H1 (cell line): Measurements from ENCODE around the gene PDE4D.

Experiments
- ATF2 ChIP-seq: IDR thresholded peaks from 2 replicates; pipeline ENCODE4 v1.6.1; 2012; ENCODE audit warnings: low read length, inconsistent platforms
- ATF3 ChIP-seq: IDR thresholded peaks from 2 replicates; pipeline ENCODE4 v1.6.1; 2011; ENCODE audit warnings: low read depth, mild to moderate bottlenecking, low read length; ENCODE audit not compliant: insufficient read depth
- BRCA1 ChIP-seq: IDR thresholded peaks from 2 replicates; pipeline ENCODE4 v1.6.1; 2012; ENCODE audit warnings: low read depth, low read length, improper control_type of control experiment
- CBX5 ChIP-seq: fragments of 300-800, 300-1000 bp; sonication (generic); IDR thresholded peaks from 2 replicates; pipeline ENCODE4 v1.7.1; 2016; ENCODE audit warnings: antibody characterized with exemption, low read length, low read depth
- CTCF ChIP-seq, 3 experiments: IDR thresholded peaks; 1 replicate in 2 of 3; 2 replicates in 1 of 3; pipeline versions ENCODE4 v1.5.1 to v1.6.1; 2011; ENCODE audit warnings: low read length in 3 of 3, mild to moderate bottlenecking in 3 of 3, inconsistent platforms in 2 of 3, low read depth in 1 of 3, moderate library complexity in 1 of 3; ENCODE audit not compliant: insufficient read depth in 1 of 3; ENCODE audit errors: control extremely low read depth in 1 of 3
- EGR1 ChIP-seq: IDR thresholded peaks from 2 replicates; pipeline ENCODE4 v1.6.1; 2011; ENCODE audit warnings: low read depth, low read length, borderline replicate concordance
- GABPA ChIP-seq: IDR thresholded peaks from 2 replicates; pipeline ENCODE4 v1.6.1; 2011; ENCODE audit warnings: mild to moderate bottlenecking, low read length, moderate library complexity, borderline replicate concordance; ENCODE audit not compliant: insufficient read depth
- NRF1 ChIP-seq: IDR thresholded peaks from 2 replicates; pipeline ENCODE4 v1.6.1; 2011; ENCODE audit warnings: mild to moderate bottlenecking, low read depth, low read length, improper control_type of control experiment
- POLR2AphosphoS5 ChIP-seq: IDR thresholded peaks from 2 replicates; pipeline ENCODE4 v1.6.1; 2011; ENCODE audit warnings: low read depth, low read length
- ZNF274 ChIP-seq: IDR thresholded peaks from 2 replicates; pipeline ENCODE4 v1.7.0; 2012; ENCODE audit warnings: low read length, borderline replicate concordance; ENCODE audit errors: extremely low read depth

GRCh38 chr5:59791617-59792016, 101.9 kb downstream of the PDE4D start:
- TF ChIP-seq ZNF274, result no peak
- no peak for TF ChIP-seq POLR2AphosphoS5
- no peak for TF ChIP-seq CBX5
- TF ChIP-seq CTCF (IDR thresholded peaks at IDR 0.05; ENCODE audit: control extremely low read depth in 1 of 3, insufficient read depth in 1 of 3, low read depth in 1 of 3, low read length in 3 of 3), result no peak
- no peak for TF ChIP-seq BRCA1
- no peak for TF ChIP-seq GABPA
- no peak for TF ChIP-seq NRF1
- no peak for TF ChIP-seq EGR1
- no peak for TF ChIP-seq ATF2
- no peak for TF ChIP-seq ATF3
